HG03175 (cell line): ENCODE data around the gene SNX13.

Experiments used
- ATAC-seq: cut with Tn5 transposase; IDR thresholded peaks from one replicate; pipeline ENCODE4 v1.9.1; 2021; ENCODE audit warnings: mild to moderate bottlenecking, moderate library complexity; ENCODE audit not compliant: unreplicated experiment

Gene SNX13

GRCh38 chr7:17940302-17940883 lies at the start of gene SNX13:
Gene SNX13 (minus strand): TSS chr7:17940494. CDS start chr7:17940295, 199 bp downstream.
- peak; percentile 90 for ATAC-seq

- no peak for ATAC-seq
Observed at GRCh38 chr7:17989546-17989945, 49.3 kb upstream of the SNX13 start.

- no peak for ATAC-seq
Observed at GRCh38 chr7:17988858-17989257, 48.6 kb upstream of the SNX13 start.

GRCh38 chr7:17988141-17988540 lies 47.8 kb upstream of the SNX13 start:
- no peak for ATAC-seq

- ATAC-seq = no peak
Observed at GRCh38 chr7:17986851-17987250, 46.6 kb upstream of the SNX13 start.

- ATAC-seq = no peak
Observed at GRCh38 chr7:17985473-17986239, 45.4 kb upstream of the SNX13 start.

GRCh38 chr7:17984288-17984687 lies 44.0 kb upstream of the SNX13 start:
- ATAC-seq = no peak

- no peak for ATAC-seq
Observed at GRCh38 chr7:17983221-17984062, 43.1 kb upstream of the SNX13 start.

GRCh38 chr7:17976952-17977351 lies 36.7 kb upstream of the SNX13 start:
- ATAC-seq = no peak

- no peak for ATAC-seq
Observed at GRCh38 chr7:17971411-17971810, 31.1 kb upstream of the SNX13 start.

- ATAC-seq = no peak
Observed at GRCh38 chr7:17968791-17969715, 28.8 kb upstream of the SNX13 start.

- no peak for ATAC-seq
Observed at GRCh38 chr7:17966706-17967105, 26.4 kb upstream of the SNX13 start.

- ATAC-seq = no peak
Observed at GRCh38 chr7:17965603-17966002, 25.3 kb upstream of the SNX13 start.

GRCh38 chr7:17963281-17963680 lies 23.0 kb upstream of the SNX13 start:
- no peak for ATAC-seq

GRCh38 chr7:17962652-17963051 lies 22.4 kb upstream of the SNX13 start:
- ATAC-seq = no peak

- ATAC-seq = no peak
Observed at GRCh38 chr7:17957871-17958270, 17.6 kb upstream of the SNX13 start.

GRCh38 chr7:17952387-17952786 lies 12.1 kb upstream of the SNX13 start:
- ATAC-seq = peak; percentile 100

- no peak for ATAC-seq
Observed at GRCh38 chr7:17951742-17952254, 11.5 kb upstream of the SNX13 start.

- no peak for ATAC-seq
Observed at GRCh38 chr7:17948526-17949238, 8.4 kb upstream of the SNX13 start.

- ATAC-seq = no peak
Observed at GRCh38 chr7:17947620-17948019, 7.3 kb upstream of the SNX13 start.
